HepG2 (cell line): ENCODE results near the gene MRPL28. TPM values are rescaled to one million over a fixed set of nuclear protein-coding genes. Genes with fewer than 3 reads are reported as not detected.

Source experiments
- ARNTL ChIP-seq: sonication (generic); formaldehyde crosslinking; IDR thresholded peaks from 2 replicates; pipeline ENCODE4 v1.4.0; 2020; ENCODE audit warnings: mild to moderate bottlenecking, missing genetic modification reagents
- ASH2L ChIP-seq: fragments of 300-600, 200-600 bp; sonication (generic); IDR thresholded peaks from 2 replicates; pipeline ENCODE4 v1.7.0; 2017; ENCODE audit warnings: low read depth, mild to moderate bottlenecking, moderate library complexity, mixed read lengths, low read length; ENCODE audit not compliant: insufficient read length
- ATF7-NPFF ChIP-seq: sonication (generic); formaldehyde crosslinking; IDR thresholded peaks from 2 replicates; pipeline ENCODE4 v1.8.1; 2023; ENCODE audit warnings: mild to moderate bottlenecking, low read depth, missing genetic modification reagents, moderate library complexity
- ISL2 ChIP-seq: sonication (generic); formaldehyde crosslinking; IDR thresholded peaks from 2 replicates; pipeline ENCODE4 v1.5.0; 2020; ENCODE audit warnings: missing genetic modification reagents
- SNRNP70 ChIP-seq: fragments of 200-400 bp; formaldehyde crosslinking; IDR thresholded peaks from 2 replicates; pipeline ENCODE4 v1.6.1; 2017; ENCODE audit warnings: mild to moderate bottlenecking, low read depth, low read length, moderate library complexity
- SP2 ChIP-seq: sonication (generic); formaldehyde crosslinking; IDR thresholded peaks from 2 replicates; pipeline ENCODE4 v1.5.1; 2020; ENCODE audit warnings: mild to moderate bottlenecking, missing genetic modification reagents
- SYNCRIP ChIP-seq: fragments of 200-400 bp; formaldehyde crosslinking; IDR thresholded peaks from 2 replicates; pipeline ENCODE4 v1.6.1; 2018; ENCODE audit warnings: mild to moderate bottlenecking, low read depth, low read length; ENCODE audit not compliant: insufficient read depth
- ZNF224 ChIP-seq: sonication (generic); formaldehyde crosslinking; IDR thresholded peaks from 2 replicates; pipeline ENCODE4 v1.5.0; 2020; ENCODE audit warnings: mild to moderate bottlenecking, missing genetic modification reagents
- ZNF24 ChIP-seq: fragments of 450-650 bp; IDR thresholded peaks from 2 replicates; pipeline ENCODE4 v1.6.1; 2017; ENCODE audit warnings: antibody characterized with exemption, mild to moderate bottlenecking
- ZNF253 ChIP-seq: sonication (generic); formaldehyde crosslinking; IDR thresholded peaks from 2 replicates; pipeline ENCODE4 v1.8.0; 2022; ENCODE audit warnings: mild to moderate bottlenecking, missing genetic modification reagents, borderline replicate concordance
- ZNF451 ChIP-seq: sonication (generic); formaldehyde crosslinking; IDR thresholded peaks from 2 replicates; pipeline ENCODE4 v1.5.0; 2020; ENCODE audit warnings: mild to moderate bottlenecking, missing genetic modification reagents
- ZNF619 ChIP-seq: sonication (generic); formaldehyde crosslinking; IDR thresholded peaks from 2 replicates; pipeline ENCODE4 v1.4.0; 2020; ENCODE audit warnings: mild to moderate bottlenecking, missing genetic modification reagents
- ZNF883 ChIP-seq: sonication (generic); formaldehyde crosslinking; IDR thresholded peaks from 2 replicates; pipeline ENCODE4 v1.5.1; 2020; ENCODE audit warnings: mild to moderate bottlenecking, missing genetic modification reagents; ENCODE audit errors: not compliant biosample characterization
- ZSCAN21 ChIP-seq: sonication (generic); formaldehyde crosslinking; IDR thresholded peaks from 2 replicates; pipeline ENCODE4 v1.8.0; 2022; ENCODE audit warnings: mild to moderate bottlenecking, missing genetic modification reagents, moderate library complexity, borderline replicate concordance
- ZSCAN25 ChIP-seq: sonication (generic); formaldehyde crosslinking; IDR thresholded peaks from 2 replicates; pipeline ENCODE4 v1.8.0; 2022; ENCODE audit warnings: mild to moderate bottlenecking, missing genetic modification reagents
- polyA plus RNA-seq, 8 experiments: library from polyadenylated mRNA; depleted of rRNA in 3 of 8; stranded (reverse) in 7 of 8; unstranded in 1 of 8; fragments of >200 nt; fragmentation: Illumina TruSeq in 4 of 8; extraction: Trizol in 4 of 8; gene quantifications; 2 replicates each; pipeline versions ENCODE4 v1.2.1 to v1.2.3, GENCODE V29; 2011 to 2016; ENCODE audit warnings: low read depth in 4 of 8, missing spikeins in 1 of 8, mixed read lengths in 1 of 8; ENCODE audit not compliant: insufficient read depth in 1 of 8
- total RNA-seq, 5 experiments: library from RNA; depleted of rRNA; stranded (reverse); fragments of >200 nt; fragmentation: Illumina TruSeq; extraction: Trizol; gene quantifications; 2 replicates each; pipeline ENCODE4 v1.2.3, GENCODE V29; 2016; ENCODE audit warnings: low read depth in 1 of 5
- TF ChIP-seq, protein P1 (sequence below): sonication (generic); formaldehyde crosslinking; IDR thresholded peaks from one replicate; pipeline ENCODE4 v1.5.1; 2020; ENCODE audit warnings: mild to moderate bottlenecking, missing genetic modification reagents; ENCODE audit errors: not compliant biosample characterization
- TF ChIP-seq, protein P2 (sequence below): sonication (generic); formaldehyde crosslinking; IDR thresholded peaks from 2 replicates; pipeline ENCODE4 v1.9.0; 2021; ENCODE audit warnings: missing genetic modification reagents, mild to moderate bottlenecking, borderline replicate concordance

The MRPL28 gene
- total and polyA plus RNA-seq, 2 of the 13 experiments (the other 11 are each of a cell fraction or from before 2014, with no cell fraction given) = 114 to 135 TPM

DNA sequence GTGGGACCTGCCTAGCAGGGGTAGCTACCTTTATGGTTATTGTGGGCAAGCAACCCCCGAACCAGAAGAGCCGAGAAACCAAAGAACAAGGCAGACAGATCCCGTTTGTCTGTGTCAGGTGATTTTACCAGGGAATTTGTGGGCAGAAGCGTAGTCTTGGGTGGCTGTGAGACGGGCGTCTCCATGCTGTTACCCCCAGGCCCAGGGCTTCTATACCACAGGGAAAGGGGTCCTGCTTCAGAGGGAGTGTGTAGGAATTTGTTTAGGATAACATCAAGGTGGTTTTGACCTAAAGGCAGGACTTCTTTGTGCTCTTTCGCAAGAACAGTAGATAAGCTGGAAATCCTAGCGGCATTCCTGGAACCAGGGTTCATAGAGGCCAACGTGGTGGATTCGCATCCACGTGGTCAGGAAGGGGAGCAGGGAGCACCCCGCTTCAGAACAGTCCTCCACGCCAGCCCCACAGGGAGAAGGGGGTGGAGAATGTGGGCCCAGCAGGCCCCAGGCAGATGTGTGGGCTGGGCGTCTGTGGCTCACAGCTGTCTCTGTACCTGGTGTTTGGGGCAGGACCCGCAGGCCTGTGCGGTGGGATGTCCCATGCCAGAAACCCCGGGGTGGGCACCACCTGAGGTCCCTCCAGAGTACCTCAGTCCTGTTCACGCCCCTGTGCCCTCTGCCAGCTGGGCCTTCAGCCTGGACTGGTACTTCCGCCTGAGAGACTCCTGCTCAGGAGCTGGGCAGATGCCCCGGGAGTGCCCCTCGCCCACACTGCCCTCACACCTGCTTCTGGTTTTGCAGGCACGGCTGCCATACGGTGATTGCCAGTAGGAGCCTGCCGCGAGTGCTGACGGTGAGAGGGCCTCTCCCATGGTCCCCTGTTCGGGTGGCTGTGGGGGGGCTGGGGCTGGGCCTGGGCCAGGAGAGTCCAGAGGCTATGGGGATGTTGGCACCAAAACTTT lies 35.5 kb upstream of the MRPL28 start (continued):
- no peak for TF ChIP-seq ZNF253
- no peak for TF ChIP-seq SP2 (CRISPR knock-in tag)
- TF ChIP-seq ZSCAN25 = 0 out of 2 replicates have a peak, but pooled peaks have one; percentile 31
- TF ChIP-seq ISL2 (CRISPR knock-in tag) = peak; percentile 81
- no peak for TF ChIP-seq ASH2L
- peak; percentile 89; the same call in 1 of the 2 replicates for TF ChIP-seq ZSCAN21
- no peak for TF ChIP-seq SYNCRIP
- no peak for TF ChIP-seq ZNF24
- TF ChIP-seq ATF7-NPFF (CRISPR knock-in tag) = peak; percentile 66; the same call in 1 of the 2 replicates
- peak; percentile 67; the same call in 1 of the 2 replicates for TF ChIP-seq ZNF224
- TF ChIP-seq, protein P1, sequence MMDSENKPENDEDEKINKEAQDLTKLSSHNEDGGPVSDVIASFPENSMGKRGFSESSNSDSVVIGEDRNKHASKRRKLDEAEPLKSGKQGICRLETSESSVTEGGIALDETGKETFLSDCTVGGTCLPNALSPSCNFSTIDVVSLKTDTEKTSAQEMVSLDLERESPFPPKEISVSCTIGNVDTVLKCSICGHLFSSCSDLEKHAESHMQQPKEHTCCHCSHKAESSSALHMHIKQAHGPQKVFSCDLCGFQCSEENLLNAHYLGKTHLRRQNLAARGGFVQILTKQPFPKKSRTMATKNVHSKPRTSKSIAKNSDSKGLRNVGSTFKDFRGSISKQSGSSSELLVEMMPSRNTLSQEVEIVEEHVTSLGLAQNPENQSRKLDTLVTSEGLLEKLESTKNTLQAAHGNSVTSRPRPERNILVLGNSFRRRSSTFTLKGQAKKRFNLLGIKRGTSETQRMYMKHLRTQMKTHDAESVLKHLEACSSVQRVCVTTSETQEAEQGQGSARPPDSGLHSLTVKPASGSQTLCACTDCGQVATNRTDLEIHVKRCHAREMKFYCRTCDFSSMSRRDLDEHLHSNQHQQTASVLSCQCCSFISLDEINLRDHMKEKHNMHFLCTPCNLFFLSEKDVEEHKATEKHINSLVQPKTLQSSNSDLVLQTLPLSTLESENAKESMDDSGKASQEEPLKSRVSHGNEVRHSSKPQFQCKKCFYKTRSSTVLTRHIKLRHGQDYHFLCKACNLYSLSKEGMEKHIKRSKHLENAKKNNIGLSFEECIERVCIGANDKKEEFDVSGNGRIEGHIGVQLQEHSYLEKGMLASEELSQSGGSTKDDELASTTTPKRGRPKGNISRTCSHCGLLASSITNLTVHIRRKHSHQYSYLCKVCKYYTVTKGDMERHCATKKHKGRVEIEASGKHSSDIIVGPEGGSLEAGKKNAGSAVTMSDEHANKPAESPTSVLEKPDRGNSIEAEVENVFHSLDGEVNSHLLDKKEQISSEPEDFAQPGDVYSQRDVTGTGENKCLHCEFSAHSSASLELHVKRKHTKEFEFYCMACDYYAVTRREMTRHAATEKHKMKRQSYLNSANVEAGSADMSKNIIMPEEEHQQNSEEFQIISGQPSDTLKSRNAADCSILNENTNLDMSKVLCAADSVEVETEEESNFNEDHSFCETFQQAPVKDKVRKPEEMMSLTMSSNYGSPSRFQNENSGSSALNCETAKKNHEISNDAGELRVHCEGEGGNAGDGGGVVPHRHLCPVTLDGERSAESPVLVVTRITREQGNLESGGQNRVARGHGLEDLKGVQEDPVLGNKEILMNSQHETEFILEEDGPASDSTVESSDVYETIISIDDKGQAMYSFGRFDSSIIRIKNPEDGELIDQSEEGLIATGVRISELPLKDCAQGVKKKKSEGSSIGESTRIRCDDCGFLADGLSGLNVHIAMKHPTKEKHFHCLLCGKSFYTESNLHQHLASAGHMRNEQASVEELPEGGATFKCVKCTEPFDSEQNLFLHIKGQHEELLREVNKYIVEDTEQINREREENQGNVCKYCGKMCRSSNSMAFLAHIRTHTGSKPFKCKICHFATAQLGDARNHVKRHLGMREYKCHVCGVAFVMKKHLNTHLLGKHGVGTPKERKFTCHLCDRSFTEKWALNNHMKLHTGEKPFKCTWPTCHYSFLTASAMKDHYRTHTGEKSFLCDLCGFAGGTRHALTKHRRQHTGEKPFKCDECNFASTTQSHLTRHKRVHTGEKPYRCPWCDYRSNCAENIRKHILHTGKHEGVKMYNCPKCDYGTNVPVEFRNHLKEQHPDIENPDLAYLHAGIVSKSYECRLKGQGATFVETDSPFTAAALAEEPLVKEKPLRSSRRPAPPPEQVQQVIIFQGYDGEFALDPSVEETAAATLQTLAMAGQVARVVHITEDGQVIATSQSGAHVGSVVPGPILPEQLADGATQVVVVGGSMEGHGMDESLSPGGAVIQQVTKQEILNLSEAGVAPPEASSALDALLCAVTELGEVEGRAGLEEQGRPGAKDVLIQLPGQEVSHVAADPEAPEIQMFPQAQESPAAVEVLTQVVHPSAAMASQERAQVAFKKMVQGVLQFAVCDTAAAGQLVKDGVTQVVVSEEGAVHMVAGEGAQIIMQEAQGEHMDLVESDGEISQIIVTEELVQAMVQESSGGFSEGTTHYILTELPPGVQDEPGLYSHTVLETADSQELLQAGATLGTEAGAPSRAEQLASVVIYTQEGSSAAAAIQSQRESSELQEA (CRISPR knock-in tag) = no peak
- peak; percentile 84 for TF ChIP-seq ZNF619
- TF ChIP-seq ZNF883 (CRISPR knock-in tag) = no peak
- TF ChIP-seq, protein P2, sequence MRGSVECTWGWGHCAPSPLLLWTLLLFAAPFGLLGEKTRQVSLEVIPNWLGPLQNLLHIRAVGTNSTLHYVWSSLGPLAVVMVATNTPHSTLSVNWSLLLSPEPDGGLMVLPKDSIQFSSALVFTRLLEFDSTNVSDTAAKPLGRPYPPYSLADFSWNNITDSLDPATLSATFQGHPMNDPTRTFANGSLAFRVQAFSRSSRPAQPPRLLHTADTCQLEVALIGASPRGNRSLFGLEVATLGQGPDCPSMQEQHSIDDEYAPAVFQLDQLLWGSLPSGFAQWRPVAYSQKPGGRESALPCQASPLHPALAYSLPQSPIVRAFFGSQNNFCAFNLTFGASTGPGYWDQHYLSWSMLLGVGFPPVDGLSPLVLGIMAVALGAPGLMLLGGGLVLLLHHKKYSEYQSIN = no peak
- no peak for TF ChIP-seq SNRNP70
- TF ChIP-seq ZNF451 (CRISPR knock-in tag) = peak; percentile 65; the same call in 1 of the 2 replicates
- TF ChIP-seq ARNTL (CRISPR knock-in tag) = peak; percentile 91
